ENCODE measurements around the gene ATRIP.
A peak's percentile ranks its signal among the peaks of the same experiment; 100 is the strongest.

The ATRIP gene

GRCh38 chr3:48466386-48467109, 20.0 kb downstream of the ATRIP start:
- peaks cover 12% of the 10 kb centered on the region for H3K36me3 Mint-ChIP-seq (ENCODE audit: low read depth)
- no peaks in the 10 kb centered on the region for H3K27me3 Mint-ChIP-seq (ENCODE audit: low read depth, poor library complexity)
- H3K4me1 Mint-ChIP-seq, result peaks cover 38% of the 10 kb centered on the region
- no peak for DNase-seq
- H3K9me3 Mint-ChIP-seq, result no peaks in the 10 kb centered on the region
- no peak overlapping the region for H3K4me3 Mint-ChIP-seq
- TF ChIP-seq CTCF (IDR thresholded peaks at IDR 0.05), result no peak
- peak overlapping the region; percentile 99 for H3K27ac Mint-ChIP-seq

- Mint-ChIP-seq H3K9me3 (no peaks in the 10 kb centered on the region), H3K27me3 (ENCODE audit: low read depth, poor library complexity) (no peaks in the 10 kb centered on the region), H3K4me1 (peaks cover 38% of the 10 kb centered on the region), H3K27ac (peak overlapping the region; percentile 99), H3K4me3 (no peak overlapping the region), H3K36me3 (ENCODE audit: low read depth) (peaks cover 12% of the 10 kb centered on the region)
- no peak for TF ChIP-seq CTCF (IDR thresholded peaks at IDR 0.05)
- DNase-seq, result no peak
These were observed 20.5 kb downstream of the ATRIP start for GRCh38 chr3:48467110-48467454.

GRCh38 chr3:48467473-48468267, 21.1 kb downstream of the ATRIP start:
- H3K4me1 Mint-ChIP-seq, result peaks cover 40% of the 10 kb centered on the region
- no peak overlapping the region for H3K4me3 Mint-ChIP-seq
- no peaks in the 10 kb centered on the region for H3K27me3 Mint-ChIP-seq (ENCODE audit: low read depth, poor library complexity)
- no peak for DNase-seq
- no peaks in the 10 kb centered on the region for H3K9me3 Mint-ChIP-seq
- peaks cover 12% of the 10 kb centered on the region for H3K36me3 Mint-ChIP-seq (ENCODE audit: low read depth)
- no peak for TF ChIP-seq CTCF (IDR thresholded peaks at IDR 0.05)
- H3K27ac Mint-ChIP-seq, result peak overlapping the region; percentile 32

- TF ChIP-seq CTCF (IDR thresholded peaks at IDR 0.05), result no peak
- Mint-ChIP-seq H3K27me3 (ENCODE audit: low read depth, poor library complexity) (no peaks in the 10 kb centered on the region), H3K36me3 (ENCODE audit: low read depth) (peaks cover 12% of the 10 kb centered on the region), H3K27ac (peak overlapping the region; percentile 32), H3K4me1 (peaks cover 47% of the 10 kb centered on the region), H3K9me3 (no peaks in the 10 kb centered on the region), H3K4me3 (no peak overlapping the region)
- DNase-seq, result no peak
These were observed 21.8 kb downstream of the ATRIP start for GRCh38 chr3:48468329-48468731.

GRCh38 chr3:48469046-48469915, 22.7 kb downstream of the ATRIP start:
- peaks cover 51% of the 10 kb centered on the region for H3K4me1 Mint-ChIP-seq
- H3K27me3 Mint-ChIP-seq (ENCODE audit: low read depth, poor library complexity), result no peaks in the 10 kb centered on the region
- no peak for DNase-seq
- H3K27ac Mint-ChIP-seq, result no peak overlapping the region
- no peak overlapping the region for H3K4me3 Mint-ChIP-seq
- H3K36me3 Mint-ChIP-seq (ENCODE audit: low read depth), result peaks cover 12% of the 10 kb centered on the region
- no peaks in the 10 kb centered on the region for H3K9me3 Mint-ChIP-seq
- no peak for TF ChIP-seq CTCF (IDR thresholded peaks at IDR 0.05)

Data from nephron progenitor cell (in vitro differentiated cells).